Liver (tissue), 3 donors: Measurements from ENCODE around the gene CFAP70.

ENCODE experiments used
- ATF3 ChIP-seq: IDR thresholded peaks from 2 replicates; pipeline ENCODE4 v1.6.1; 2016; ENCODE audit warnings: antibody characterized with exemption
- CTCF ChIP-seq: fragments of 150-350 bp; IDR thresholded peaks from 2 replicates; pipeline ENCODE4 v1.5.1; 2017; ENCODE audit warnings: improper control_type of control experiment, low read depth, low read length; ENCODE audit not compliant: missing input control
- JUND ChIP-seq, 2 donors: IDR thresholded peaks; 2 replicates each; pipeline ENCODE4 v1.6.1; 2016; ENCODE audit warnings: antibody characterized with exemption in 2 of 2
- MAX ChIP-seq: IDR thresholded peaks from 2 replicates; pipeline ENCODE4 v1.6.1; 2016; ENCODE audit warnings: antibody characterized with exemption
- RAD21 ChIP-seq, 2 donors: IDR thresholded peaks; 2 replicates each; pipeline ENCODE4 v1.6.1; 2016; ENCODE audit warnings: antibody characterized with exemption in 2 of 2, mild to moderate bottlenecking in 2 of 2
- REST ChIP-seq: IDR thresholded peaks from 2 replicates; pipeline ENCODE4 v1.6.1; 2016; ENCODE audit warnings: antibody characterized with exemption, mild to moderate bottlenecking
- TAF1 ChIP-seq: conservative IDR thresholded peaks from 2 replicates; pipeline ENCODE4 v1.6.1; 2016; ENCODE audit warnings: antibody characterized with exemption, mild to moderate bottlenecking
- TF ChIP-seq, protein P1 (sequence below): IDR thresholded peaks from 2 replicates; pipeline ENCODE4 v1.6.1; 2016; ENCODE audit warnings: antibody characterized with exemption
- donor health status: healthy.
- donor health status: healthy.

GRCh38 chr10:73219384-73219783, 139.3 kb downstream of the CFAP70 start:
- TF ChIP-seq CTCF (no peak), REST (no peak), JUND (IDR thresholded peaks at IDR 0.05) (no peak), RAD21 (IDR thresholded peaks at IDR 0.05) (no peak), MAX (no peak), ATF3 (no peak), TAF1 (no peak)
- TF ChIP-seq, protein P1, sequence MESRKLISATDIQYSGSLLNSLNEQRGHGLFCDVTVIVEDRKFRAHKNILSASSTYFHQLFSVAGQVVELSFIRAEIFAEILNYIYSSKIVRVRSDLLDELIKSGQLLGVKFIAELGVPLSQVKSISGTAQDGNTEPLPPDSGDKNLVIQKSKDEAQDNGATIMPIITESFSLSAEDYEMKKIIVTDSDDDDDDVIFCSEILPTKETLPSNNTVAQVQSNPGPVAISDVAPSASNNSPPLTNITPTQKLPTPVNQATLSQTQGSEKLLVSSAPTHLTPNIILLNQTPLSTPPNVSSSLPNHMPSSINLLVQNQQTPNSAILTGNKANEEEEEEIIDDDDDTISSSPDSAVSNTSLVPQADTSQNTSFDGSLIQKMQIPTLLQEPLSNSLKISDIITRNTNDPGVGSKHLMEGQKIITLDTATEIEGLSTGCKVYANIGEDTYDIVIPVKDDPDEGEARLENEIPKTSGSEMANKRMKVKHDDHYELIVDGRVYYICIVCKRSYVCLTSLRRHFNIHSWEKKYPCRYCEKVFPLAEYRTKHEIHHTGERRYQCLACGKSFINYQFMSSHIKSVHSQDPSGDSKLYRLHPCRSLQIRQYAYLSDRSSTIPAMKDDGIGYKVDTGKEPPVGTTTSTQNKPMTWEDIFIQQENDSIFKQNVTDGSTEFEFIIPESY, result no peak
